ENCODE data around the gene SLC22A9.

The SLC22A9 gene

GRCh38 chr11:63369971-63370588 lies 495 bp downstream of the SLC22A9 start:
- no peak overlapping the region for H3K4me3 ChIP-seq (ENCODE audit: low read depth, low read length)
- no peak for TF ChIP-seq CTCF (IDR thresholded peaks at IDR 0.05; ENCODE audit: borderline replicate concordance, insufficient read depth, low read depth, low read length)

- no peak overlapping the region for H3K4me3 ChIP-seq (ENCODE audit: low read depth, low read length)
- TF ChIP-seq CTCF (IDR thresholded peaks at IDR 0.05; ENCODE audit: borderline replicate concordance, insufficient read depth, low read depth, low read length), result no peak
These were observed 1.8 kb downstream of the SLC22A9 start for GRCh38 chr11:63371396-63371795.

GRCh38 chr11:63375434-63375833 lies 5.8 kb downstream of the SLC22A9 start:
- H3K4me3 ChIP-seq (ENCODE audit: low read depth, low read length), result no peak overlapping the region
- no peak for TF ChIP-seq CTCF (IDR thresholded peaks at IDR 0.05; ENCODE audit: borderline replicate concordance, insufficient read depth, low read depth, low read length)

- no peak for TF ChIP-seq CTCF (IDR thresholded peaks at IDR 0.05; ENCODE audit: borderline replicate concordance, insufficient read depth, low read depth, low read length)
- no peak overlapping the region for H3K4me3 ChIP-seq (ENCODE audit: low read depth, low read length)
These were observed 10.5 kb downstream of the SLC22A9 start for GRCh38 chr11:63380130-63380529.

DNA sequence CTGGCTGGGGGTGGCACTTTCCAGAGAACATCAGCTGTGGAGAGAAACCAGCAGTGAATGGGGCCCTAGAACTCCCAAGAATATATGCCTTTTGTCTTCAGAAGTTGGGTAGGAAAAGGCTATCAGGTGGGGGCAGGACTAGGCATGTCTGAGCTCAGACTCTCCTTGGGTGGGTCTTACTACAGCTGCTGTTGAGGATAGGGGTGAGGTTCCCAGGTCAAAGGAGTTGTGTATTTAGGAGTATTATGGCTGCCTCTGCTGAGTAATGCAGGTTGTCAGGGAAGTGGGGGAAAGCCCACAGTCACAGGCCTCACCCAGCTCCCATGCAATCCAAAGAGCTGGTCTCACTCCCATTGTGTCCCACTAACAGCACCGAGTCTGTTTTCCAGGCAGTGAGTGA lies 26.1 kb downstream of the SLC22A9 start:
- no peak for TF ChIP-seq CTCF (IDR thresholded peaks at IDR 0.05; ENCODE audit: borderline replicate concordance, insufficient read depth, low read depth, low read length)
- no peak overlapping the region for H3K4me3 ChIP-seq (ENCODE audit: low read depth, low read length)

DNA sequence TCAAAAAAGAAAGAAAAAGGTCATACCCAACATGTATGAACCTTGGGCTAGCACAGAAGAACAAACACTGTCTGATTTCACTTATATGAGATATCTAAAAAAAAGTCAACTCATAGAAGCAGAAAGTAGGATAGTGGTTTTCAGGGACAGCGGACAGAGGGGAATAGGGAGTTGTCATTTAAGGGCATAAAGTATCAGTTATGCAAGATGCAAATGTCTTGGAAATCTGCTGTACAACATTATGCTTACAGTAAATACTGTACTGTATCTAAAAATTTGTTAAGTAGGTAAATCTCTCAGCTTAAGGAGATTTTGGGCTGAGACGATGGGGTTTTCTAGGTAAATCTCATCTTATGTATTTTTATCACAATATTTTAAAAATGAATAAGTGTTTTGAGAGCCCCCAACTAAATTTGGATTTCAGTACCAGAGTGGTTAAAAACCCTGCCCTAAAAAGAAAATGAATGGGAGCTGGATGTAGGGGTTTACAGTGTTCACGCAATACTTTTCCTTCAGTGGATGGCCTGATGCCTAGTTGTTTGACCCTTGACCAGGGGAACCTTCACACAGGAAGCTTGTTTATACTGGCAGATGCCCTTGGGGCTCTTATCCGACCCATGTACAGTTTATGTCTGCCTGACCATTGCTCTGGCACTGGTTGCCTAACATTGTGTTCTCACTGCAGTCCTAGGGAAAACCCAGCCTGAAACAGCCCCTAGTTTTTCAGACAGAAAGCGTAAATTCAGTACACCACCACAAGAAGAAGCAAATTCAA lies 34.8 kb downstream of the SLC22A9 start:
- TF ChIP-seq CTCF (IDR thresholded peaks at IDR 0.05; ENCODE audit: borderline replicate concordance, insufficient read depth, low read depth, low read length), result no peak
- no peak overlapping the region for H3K4me3 ChIP-seq (ENCODE audit: low read depth, low read length)

- no peak for TF ChIP-seq CTCF (IDR thresholded peaks at IDR 0.05; ENCODE audit: borderline replicate concordance, insufficient read depth, low read depth, low read length)
These were observed 35.5 kb downstream of the SLC22A9 start for GRCh38 chr11:63405114-63405513.

More at GRCh38 chr11:63405114-63405513, 35.5 kb downstream of the SLC22A9 start:
- H3K4me3 ChIP-seq (ENCODE audit: low read depth, low read length), result no peak overlapping the region
